ENCODE measurements around the gene CDC42EP4. TPM values are rescaled to one million over a fixed set of nuclear protein-coding genes. Genes with fewer than 3 reads are reported as not detected.

Gene CDC42EP4
- total RNA-seq, 4 donors from 2014 or later, result 33.8 to 127 (median 97.8) TPM

- no peaks in the 10 kb centered on the region for H3K9me3 ChIP-seq
- TF ChIP-seq POLR2A (IDR thresholded peaks at IDR 0.05), result no peak
- no peaks in the 10 kb centered on the region for H3K27me3 ChIP-seq
- DNase-seq, result no peak
- H3K27ac ChIP-seq, result no peak overlapping the region
- H3K36me3 ChIP-seq, result no peaks in the 10 kb centered on the region
- H3K4me3 ChIP-seq, result no peak overlapping the region
- H3K4me1 ChIP-seq, result no peaks in the 10 kb centered on the region
Measured at GRCh38 chr17:73269791-73270190, 42.0 kb downstream of the CDC42EP4 start.

- no peak overlapping the region for H3K4me3 ChIP-seq
- no peaks in the 10 kb centered on the region for H3K9me3 ChIP-seq
- no peaks in the 10 kb centered on the region for H3K27me3 ChIP-seq
- DNase-seq, result no peak
- no peaks in the 10 kb centered on the region for H3K4me1 ChIP-seq
- no peaks in the 10 kb centered on the region for H3K36me3 ChIP-seq
- TF ChIP-seq POLR2A (IDR thresholded peaks at IDR 0.05), result no peak
- TF ChIP-seq CTCF (IDR thresholded peaks at IDR 0.05), result no peak
- H3K27ac ChIP-seq, result no peak overlapping the region
Measured at GRCh38 chr17:73269329-73269615, 42.5 kb downstream of the CDC42EP4 start.

GRCh38 chr17:73268582-73269328 lies 43.0 kb downstream of the CDC42EP4 start:
- Histone ChIP-seq H3K9me3 (no peaks in the 10 kb centered on the region), H3K4me3 (no peak overlapping the region), H3K36me3 (no peaks in the 10 kb centered on the region), H3K27me3 (no peaks in the 10 kb centered on the region), H3K27ac (no peak overlapping the region), H3K4me1 (no peaks in the 10 kb centered on the region)
- TF ChIP-seq CTCF (IDR thresholded peaks at IDR 0.05) (no peak), POLR2A (IDR thresholded peaks at IDR 0.05) (no peak)
- no peak for DNase-seq

- Histone ChIP-seq H3K27me3 (no peaks in the 10 kb centered on the region), H3K4me1 (peaks cover 0 to 4% (median 0%) of the 10 kb centered on the region in 4 donors), H3K4me3 (no peak overlapping the region), H3K27ac (peak overlapping the region in 1 of 4 donors; percentile 27), H3K36me3 (no peaks in the 10 kb centered on the region), H3K9me3 (no peaks in the 10 kb centered on the region)
- TF ChIP-seq CTCF (IDR thresholded peaks at IDR 0.05) (no peak), POLR2A (IDR thresholded peaks at IDR 0.05) (no peak)
- DNase-seq, result no peak
Measured at GRCh38 chr17:73267648-73268537, 43.9 kb downstream of the CDC42EP4 start.

- Histone ChIP-seq H3K4me3 (no peak overlapping the region), H3K27me3 (no peaks in the 10 kb centered on the region), H3K27ac (no peak overlapping the region), H3K9me3 (no peaks in the 10 kb centered on the region), H3K4me1 (peaks cover 0 to 15% (median 1%) of the 10 kb centered on the region in 4 donors), H3K36me3 (no peaks in the 10 kb centered on the region)
- no peak for DNase-seq
- TF ChIP-seq POLR2A (IDR thresholded peaks at IDR 0.05) (no peak), CTCF (IDR thresholded peaks at IDR 0.05) (no peak)
Measured at GRCh38 chr17:73266796-73267195, 45.0 kb downstream of the CDC42EP4 start.
